Gastrocnemius medialis (tissue), 4 donors: ENCODE results near the gene TRIM67. TPM values are rescaled to one million over a fixed set of nuclear protein-coding genes. Genes with fewer than 3 reads are reported as not detected.

Experiments
- ATAC-seq, 2 donors: fragments of 150-250 bp; one replicate each; pipeline ENCODE4 v1.9.1; 2016
- DNase-seq, 2 donors: peaks; one replicate each; pipeline ENCODE4 v3.0.0-alpha.2; 2019
- H3K27ac ChIP-seq, 4 donors: fragments of 200-600 bp; sonication (generic); 1 replicate in 1 of 4; 2 replicates in 3 of 4; pipeline ENCODE4 v1.5.1; 2016 to 2018; ENCODE audit warnings: mild to moderate bottlenecking in 2 of 4, moderate library complexity in 1 of 4
- H3K27me3 ChIP-seq, 3 donors: fragments of 200-600 bp; sonication (generic) in 2 of 3; 1 replicate in 1 of 3; 2 replicates in 2 of 3; pipeline versions ENCODE4 v1.5.1 to v1.6.0; 2016 to 2019; ENCODE audit warnings: mild to moderate bottlenecking in 1 of 3, moderate library complexity in 1 of 3
- H3K36me3 ChIP-seq, 2 donors: fragments of 200-600 bp; sonication (generic) in 1 of 2; one replicate each; pipeline ENCODE4 v1.5.1; 2017 to 2018
- H3K4me1 ChIP-seq, 2 donors: fragments of 200-600 bp; sonication (generic) in 1 of 2; one replicate each; pipeline ENCODE4 v1.5.1; 2016 to 2017; ENCODE audit warnings: mild to moderate bottlenecking in 2 of 2
- H3K4me3 ChIP-seq, 4 donors: fragments of 200-600 bp; sonication (generic) in 3 of 4; 1 replicate in 1 of 4; 2 replicates in 3 of 4; pipeline ENCODE4 v1.5.1; 2016 to 2019; ENCODE audit warnings: mild to moderate bottlenecking in 2 of 4
- H3K9me3 ChIP-seq, 3 donors: fragments of 200-600 bp; sonication (generic) in 2 of 3; 1 replicate in 1 of 3; 2 replicates in 2 of 3; pipeline ENCODE4 v1.5.1; 2016 to 2019
- POLR2A ChIP-seq, 2 donors: fragments of 450-650 bp; IDR thresholded peaks; one replicate each; pipeline ENCODE4 v1.6.1; 2017; ENCODE audit warnings: antibody characterized with exemption in 2 of 2, mild to moderate bottlenecking in 2 of 2, moderate library complexity in 2 of 2
- in situ Hi-C, 4 donors: fragments of 200-750 bp; cut with MboI; loops; one replicate each; pipeline versions ENCODE4 v1.15.0 to v1.8.0; 2017; ENCODE audit warnings: low sequenced_read_pairs in 4 of 4
- intact Hi-C: fragments of 100-400 bp; cut with DNase I; formaldehyde crosslinking; loops from one replicate; pipeline ENCODE4 v1.15.1; 2023; ENCODE audit warnings: low total_unique reads
- total RNA-seq, 4 donors: library from RNA; depleted of rRNA; stranded (reverse); fragments of >200 nt; gene quantifications; one replicate each; pipeline versions ENCODE4 v1.1.0 to v1.2.3, GENCODE V29; 2016
- TF ChIP-seq, protein P1 (sequence below), 5 experiments: fragments of 450-650 bp in 3 of 5; fragments of 200-600 bp in 2 of 5; sonication (generic) in 2 of 5; IDR thresholded peaks in 4 of 5; conservative IDR thresholded peaks in 1 of 5; 1 replicate in 4 of 5; 2 replicates in 1 of 5; pipeline ENCODE4 v1.5.1; 2016 to 2019; ENCODE audit warnings: antibody characterized with exemption in 5 of 5, mild to moderate bottlenecking in 3 of 5, moderate library complexity in 3 of 5

The TRIM67 gene
- total RNA-seq, 4 donors from 2014 or later = not detected

DNA sequence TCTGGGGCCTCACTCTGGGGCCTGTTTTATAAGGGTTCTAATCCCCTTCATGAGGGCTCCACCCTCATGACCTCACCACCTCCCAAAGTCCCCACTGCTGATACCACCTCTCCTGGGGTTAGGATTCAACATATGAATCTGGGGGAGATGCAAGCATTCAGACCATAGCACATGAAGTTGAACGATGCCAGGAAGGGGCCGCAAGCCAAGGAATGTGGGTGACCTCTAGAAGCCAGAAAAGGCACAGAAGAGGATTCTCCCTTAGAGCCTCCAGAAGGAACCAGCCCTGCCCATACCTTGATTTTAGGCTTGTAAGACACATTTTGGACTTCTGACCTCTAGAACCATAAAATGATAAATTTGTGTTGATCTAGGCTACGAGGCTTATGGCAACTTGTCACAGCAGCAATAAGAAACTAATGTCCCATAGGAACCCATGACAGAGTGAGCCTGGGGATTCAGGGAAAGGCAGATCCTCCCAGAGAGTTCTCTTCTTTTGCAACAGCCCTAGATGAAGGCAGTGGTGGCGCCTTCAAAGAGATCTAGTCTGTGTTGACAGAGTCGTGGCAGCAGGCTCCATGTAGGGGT, 27.9 kb downstream of the TRIM67 start:
- in situ Hi-C loops = loop anchor here in 1 of 4 donors (25.0 kb wide), 1 partner anchor 402 kb away; no protein-coding TSS in a partner anchor
- Histone ChIP-seq H3K27ac (no peak overlapping the region), H3K4me1 (peaks cover 7% of the 10 kb centered on the region in 2 donors), H3K27me3 (peaks cover 0 to 15% (median 11%) of the 10 kb centered on the region in 3 donors), H3K4me3 (no peak overlapping the region), H3K9me3 (no peaks in the 10 kb centered on the region), H3K36me3 (no peaks in the 10 kb centered on the region)
- intact Hi-C loops = no loop called here
- DNase-seq (no peak), ATAC-seq (no peak)
- TF ChIP-seq, protein P1, sequence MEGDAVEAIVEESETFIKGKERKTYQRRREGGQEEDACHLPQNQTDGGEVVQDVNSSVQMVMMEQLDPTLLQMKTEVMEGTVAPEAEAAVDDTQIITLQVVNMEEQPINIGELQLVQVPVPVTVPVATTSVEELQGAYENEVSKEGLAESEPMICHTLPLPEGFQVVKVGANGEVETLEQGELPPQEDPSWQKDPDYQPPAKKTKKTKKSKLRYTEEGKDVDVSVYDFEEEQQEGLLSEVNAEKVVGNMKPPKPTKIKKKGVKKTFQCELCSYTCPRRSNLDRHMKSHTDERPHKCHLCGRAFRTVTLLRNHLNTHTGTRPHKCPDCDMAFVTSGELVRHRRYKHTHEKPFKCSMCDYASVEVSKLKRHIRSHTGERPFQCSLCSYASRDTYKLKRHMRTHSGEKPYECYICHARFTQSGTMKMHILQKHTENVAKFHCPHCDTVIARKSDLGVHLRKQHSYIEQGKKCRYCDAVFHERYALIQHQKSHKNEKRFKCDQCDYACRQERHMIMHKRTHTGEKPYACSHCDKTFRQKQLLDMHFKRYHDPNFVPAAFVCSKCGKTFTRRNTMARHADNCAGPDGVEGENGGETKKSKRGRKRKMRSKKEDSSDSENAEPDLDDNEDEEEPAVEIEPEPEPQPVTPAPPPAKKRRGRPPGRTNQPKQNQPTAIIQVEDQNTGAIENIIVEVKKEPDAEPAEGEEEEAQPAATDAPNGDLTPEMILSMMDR (IDR thresholded peaks at IDR 0.05 in 4 of 5, conservative IDR thresholded peaks at IDR 0.05 in 1 of 5) = no peak
- TF ChIP-seq POLR2A (IDR thresholded peaks at IDR 0.05) = no peak

DNA sequence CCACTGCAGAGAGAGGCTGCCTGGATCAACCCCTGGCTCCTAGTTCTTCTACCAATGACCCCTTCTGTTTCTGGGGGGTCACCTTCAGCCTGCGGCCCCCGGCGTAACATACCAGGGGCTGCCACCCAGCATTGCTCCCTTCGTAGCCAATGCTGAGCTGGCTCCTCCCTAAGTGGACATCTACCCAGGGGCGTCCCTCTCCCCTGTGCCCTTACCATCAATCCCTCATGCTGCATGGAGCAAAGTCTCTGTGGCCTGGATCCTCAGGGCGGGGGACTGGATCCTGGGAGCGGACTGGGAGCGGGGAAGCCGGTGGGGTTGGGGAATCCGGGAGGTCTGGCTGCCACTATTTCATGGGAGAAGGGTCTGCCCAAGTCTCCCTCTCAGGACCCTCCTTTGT, 28.6 kb downstream of the TRIM67 start:
- H3K36me3 ChIP-seq = no peaks in the 10 kb centered on the region
- TF ChIP-seq, protein P1 (IDR thresholded peaks at IDR 0.05 in 4 of 5, conservative IDR thresholded peaks at IDR 0.05 in 1 of 5) = no peak
- TF ChIP-seq POLR2A (IDR thresholded peaks at IDR 0.05) = no peak
- no peak overlapping the region for H3K27ac ChIP-seq
- H3K4me1 ChIP-seq = peaks cover 7% of the 10 kb centered on the region in 2 donors
- no peaks in the 10 kb centered on the region for H3K9me3 ChIP-seq
- DNase-seq (no peak), ATAC-seq (no peak)
- no peak overlapping the region for H3K4me3 ChIP-seq
- in situ Hi-C loops (loop anchor here in 1 of 4 donors (25.0 kb wide), 1 partner anchor 403 kb away; no protein-coding TSS in a partner anchor), intact Hi-C loops (no loop called here)
- H3K27me3 ChIP-seq = peaks cover 0 to 11% (median 11%) of the 10 kb centered on the region in 3 donors

DNA sequence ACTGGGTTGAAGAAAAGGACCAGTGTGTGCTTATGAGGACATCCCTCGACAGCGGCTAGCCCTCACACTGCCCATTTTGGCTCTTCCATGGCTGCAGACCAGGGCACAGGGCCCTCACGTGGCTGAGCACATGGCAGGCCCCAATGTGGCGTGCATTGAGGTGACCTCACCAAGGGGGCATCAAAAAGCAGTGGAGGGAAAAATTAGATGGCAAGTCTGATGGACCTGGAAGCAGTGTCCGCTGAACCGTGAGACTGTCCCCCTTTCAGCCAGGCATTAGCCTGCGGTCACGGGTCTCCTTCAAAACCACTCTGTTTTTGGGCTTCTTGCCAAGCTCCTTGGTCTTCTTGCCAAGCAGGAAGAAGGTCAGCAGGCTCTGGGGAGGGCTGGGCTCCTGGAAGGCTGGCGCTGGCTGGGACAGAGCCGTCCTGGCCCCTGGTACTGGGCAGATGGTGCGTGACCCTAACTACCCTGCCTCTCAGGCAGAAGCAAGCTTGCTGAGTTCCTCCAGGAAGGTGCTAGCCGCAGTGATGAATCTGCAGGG, 30.8 kb downstream of the TRIM67 start:
- Histone ChIP-seq H3K4me3 (no peak overlapping the region), H3K4me1 (peaks cover 7% of the 10 kb centered on the region in 2 donors), H3K27me3 (peaks cover 0 to 3% (median 0%) of the 10 kb centered on the region in 3 donors), H3K9me3 (no peaks in the 10 kb centered on the region), H3K36me3 (no peaks in the 10 kb centered on the region), H3K27ac (no peak overlapping the region)
- intact Hi-C loops (no loop called here), in situ Hi-C loops (loop anchor here in 1 of 4 donors (25.0 kb wide), 1 partner anchor 405 kb away; no protein-coding TSS in a partner anchor)
- DNase-seq (peak in 1 of 2 donors; percentile 24), ATAC-seq (peak; percentile 39 to 56)
- TF ChIP-seq, protein P1 (IDR thresholded peaks at IDR 0.05 in 4 of 5, conservative IDR thresholded peaks at IDR 0.05 in 1 of 5) = no peak
- no peak for TF ChIP-seq POLR2A (IDR thresholded peaks at IDR 0.05)

DNA sequence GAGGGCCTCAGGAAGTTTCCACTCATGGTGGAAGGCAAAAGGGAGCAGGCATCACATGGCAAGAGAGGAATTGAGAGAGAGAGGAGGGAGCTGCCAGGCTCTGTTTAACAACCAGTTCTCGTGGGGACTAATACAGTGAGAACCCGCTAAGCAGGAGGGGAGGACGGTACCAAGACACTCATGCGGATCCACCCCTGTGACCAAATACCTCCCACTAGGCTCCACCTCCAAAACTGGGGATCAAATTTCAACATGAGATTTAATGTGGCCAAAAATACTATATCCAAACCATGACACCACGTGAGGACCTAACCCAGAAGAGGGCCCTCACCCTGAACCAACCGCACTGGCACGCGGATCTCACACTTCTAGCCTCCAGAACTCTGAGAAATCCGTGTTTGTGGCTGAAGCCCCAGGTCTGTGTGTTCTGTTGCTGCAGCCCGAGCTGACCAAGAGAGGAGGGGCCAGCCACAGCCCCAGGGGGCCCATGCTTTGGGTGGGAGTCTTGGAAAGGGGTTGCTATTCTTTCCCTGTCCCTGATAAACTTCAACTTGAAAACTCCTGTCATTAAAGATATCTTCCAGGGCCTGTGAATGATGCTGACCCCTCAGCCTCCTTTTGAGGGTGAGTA, 32.0 kb downstream of the TRIM67 start:
- DNase-seq = no peak
- ATAC-seq = no peak
- no peak for TF ChIP-seq POLR2A (IDR thresholded peaks at IDR 0.05)
- TF ChIP-seq, protein P1 (IDR thresholded peaks at IDR 0.05 in 4 of 5, conservative IDR thresholded peaks at IDR 0.05 in 1 of 5) = no peak
- Histone ChIP-seq H3K4me1 (peaks cover 7% of the 10 kb centered on the region in 2 donors), H3K36me3 (no peaks in the 10 kb centered on the region), H3K9me3 (no peaks in the 10 kb centered on the region), H3K27ac (no peak overlapping the region), H3K27me3 (no peaks in the 10 kb centered on the region), H3K4me3 (no peak overlapping the region)
- in situ Hi-C loops (loop anchor here in 1 of 4 donors (25.0 kb wide), 1 partner anchor 407 kb away; no protein-coding TSS in a partner anchor), intact Hi-C loops (no loop called here)
